Ureter (tissue), 1 donor: ENCODE data around the gene PIP5K1B. TPM values are rescaled to one million over a fixed set of nuclear protein-coding genes. Genes with fewer than 3 reads are reported as not detected.

Source experiments
- DNase-seq: peaks from one replicate; pipeline ENCODE4 v3.0.0-alpha.2; 2020; ENCODE audit warnings: low spot score
- total RNA-seq: library from RNA; stranded (reverse); gene quantifications from one replicate; pipeline ENCODE4 v1.2.4, GENCODE V29; 2023
- donor health status: DM: yes; HTN: yes; CAD: no.

The PIP5K1B gene
- total RNA-seq, 1 donor from 2014 or later, result 13.8 TPM

GRCh38 chr9:68738358-68738757 is 33.3 kb downstream of the PIP5K1B start:
- no peak for DNase-seq

GRCh38 chr9:68739621-68740174 is 34.7 kb downstream of the PIP5K1B start:
- DNase-seq, result no peak

GRCh38 chr9:68740561-68740960 is 35.5 kb downstream of the PIP5K1B start:
- no peak for DNase-seq

GRCh38 chr9:68741234-68741633 is 36.2 kb downstream of the PIP5K1B start:
- DNase-seq, result no peak

GRCh38 chr9:68741704-68742332 is 36.8 kb downstream of the PIP5K1B start:
- DNase-seq, result no peak

GRCh38 chr9:68742333-68742730 is 37.3 kb downstream of the PIP5K1B start:
- DNase-seq, result no peak

GRCh38 chr9:68744426-68744825 is 39.4 kb downstream of the PIP5K1B start:
- DNase-seq, result no peak

- no peak for DNase-seq
Observed at GRCh38 chr9:68746525-68746924, 41.5 kb downstream of the PIP5K1B start.

GRCh38 chr9:68747043-68747533 is 42.0 kb downstream of the PIP5K1B start:
- no peak for DNase-seq

- DNase-seq, result no peak
Observed at GRCh38 chr9:68749135-68749534, 44.1 kb downstream of the PIP5K1B start.

- no peak for DNase-seq
Observed at GRCh38 chr9:68749579-68750159, 44.6 kb downstream of the PIP5K1B start.

- no peak for DNase-seq
Observed at GRCh38 chr9:68750255-68750654, 45.2 kb downstream of the PIP5K1B start.

GRCh38 chr9:68750786-68751185 is 45.7 kb downstream of the PIP5K1B start:
- DNase-seq, result no peak

GRCh38 chr9:68751556-68751955 is 46.5 kb downstream of the PIP5K1B start:
- DNase-seq, result no peak

- no peak for DNase-seq
Observed at GRCh38 chr9:68755051-68755450, 50.0 kb downstream of the PIP5K1B start.

GRCh38 chr9:68755752-68756151 is 50.7 kb downstream of the PIP5K1B start:
- no peak for DNase-seq

- no peak for DNase-seq
Observed at GRCh38 chr9:68759981-68760673, 55.1 kb downstream of the PIP5K1B start.

GRCh38 chr9:68760674-68761333 is 55.8 kb downstream of the PIP5K1B start:
- no peak for DNase-seq

- DNase-seq, result no peak
Observed at GRCh38 chr9:68762570-68762969, 57.5 kb downstream of the PIP5K1B start.

GRCh38 chr9:68763104-68763503 is 58.1 kb downstream of the PIP5K1B start:
- no peak for DNase-seq

GRCh38 chr9:68768619-68769018 is 63.6 kb downstream of the PIP5K1B start:
- DNase-seq, result no peak

- DNase-seq, result no peak
Observed at GRCh38 chr9:68769852-68770251, 64.8 kb downstream of the PIP5K1B start.
